Endothelial cell of umbilical vein (primary cell): Measurements from ENCODE around the gene ZNF423. TPM values are rescaled to one million over a fixed set of nuclear protein-coding genes. Genes with fewer than 3 reads are reported as not detected.

Experiments
- BruUV-seq: library from RNA; stranded (reverse); fragments of 400-500 nt; replicated peaks from 2 replicates; lab custom pipeline; 2021; lab: Mats Ljungman, UMichigan
- CTCF ChIA-PET: fragments of 300-600, 350-600 bp; sonication (Branson Sonifier 250); formaldehyde crosslinking; loops from one replicate; lab custom pipeline; 2021; ENCODE audit warnings: antibody characterized with exemption, inconsistent platforms; lab: Charles Lee
- POLR2A ChIA-PET: fragments of 300-600, 350-600 bp; sonication (Branson Sonifier 250); formaldehyde crosslinking; loops from one replicate; lab custom pipeline; 2021; ENCODE audit warnings: antibody characterized with exemption, inconsistent platforms; lab: Charles Lee
- DNase-seq: peaks from one replicate; pipeline ENCODE4 v3.0.0-alpha.2; 2011; ENCODE audit warnings: low read depth, low spot score
- FAIRE-seq: peaks from 2 replicates; lab custom pipeline; 2011; peaks lifted over from hg19 to GRCh38; lab: Jason Lieb, UNC
- H2AFZ ChIP-seq: 2 replicates; pipeline ENCODE4 v1.6.0; 2012; ENCODE audit warnings: low read depth, low read length, control low read depth, inconsistent platforms
- H3K27ac ChIP-seq: 2 replicates; pipeline ENCODE4 v1.5.1; 2011; ENCODE audit warnings: low read depth, mild to moderate bottlenecking, control low read depth, low read length, moderate library complexity; ENCODE audit not compliant: insufficient read depth
- H3K27me3 ChIP-seq, 2 experiments: 2 replicates each; pipeline versions ENCODE4 v1.6.0 to v1.6.1; 2011; ENCODE audit warnings: low read length in 2 of 2, mixed read lengths in 1 of 2; ENCODE audit not compliant: control insufficient read depth in 2 of 2, insufficient read depth in 2 of 2
- H3K36me3 ChIP-seq, 2 experiments: 2 replicates in 1 of 2; 3 replicates in 1 of 2; pipeline ENCODE4 v1.5.1; 2011; ENCODE audit warnings: low read length in 2 of 2, mild to moderate bottlenecking in 1 of 2, moderate library complexity in 1 of 2; ENCODE audit not compliant: control insufficient read depth in 2 of 2, insufficient read depth in 2 of 2; ENCODE audit errors: extremely low read depth in 1 of 2
- H3K4me1 ChIP-seq: 3 replicates; pipeline ENCODE4 v1.5.1; 2011; ENCODE audit warnings: mild to moderate bottlenecking, low read length; ENCODE audit not compliant: control insufficient read depth, insufficient read depth; ENCODE audit errors: extremely low read depth
- H3K4me2 ChIP-seq: 2 replicates; pipeline ENCODE4 v1.6.1; 2011; ENCODE audit warnings: low read length, control low read depth, mixed read lengths; ENCODE audit not compliant: insufficient read depth
- H3K4me3 ChIP-seq, 3 experiments: fragments of 200-600 bp in 1 of 3; sonication (generic), shearing (Covaris generic) in 1 of 3; replicated peaks in 1 of 3; 2 replicates each; pipeline ENCODE4 v1.5.1; 2011 to 2016; ENCODE audit warnings: control low read depth in 3 of 3, low read length in 3 of 3, mild to moderate bottlenecking in 2 of 3, inconsistent platforms in 1 of 3, low read depth in 1 of 3, moderate library complexity in 1 of 3; ENCODE audit not compliant: insufficient read depth in 1 of 3
- H3K79me2 ChIP-seq: 2 replicates; pipeline ENCODE4 v1.6.0; 2012; ENCODE audit warnings: low read length, inconsistent platforms; ENCODE audit not compliant: control insufficient read depth, insufficient read depth
- H3K9ac ChIP-seq: replicated peaks from 2 replicates; pipeline ENCODE3; 2011; ENCODE audit warnings: low read length, control low read depth; ENCODE audit not compliant: insufficient read depth; ENCODE audit errors: extremely low read depth
- H3K9me1 ChIP-seq: replicated peaks from 3 replicates; pipeline ENCODE4 v1.6.0; 2011; ENCODE audit warnings: mild to moderate bottlenecking, low read length; ENCODE audit not compliant: control insufficient read depth, insufficient read depth; ENCODE audit errors: extremely low read depth
- H3K9me3 ChIP-seq: replicated peaks from 2 replicates; pipeline ENCODE4 v1.5.1; 2012; ENCODE audit warnings: low read length, inconsistent platforms; ENCODE audit not compliant: control insufficient read depth, insufficient read depth
- H4K20me1 ChIP-seq: replicated peaks from 2 replicates; pipeline ENCODE3; 2011; ENCODE audit warnings: mild to moderate bottlenecking, low read length; ENCODE audit not compliant: control insufficient read depth, insufficient read depth; ENCODE audit errors: extremely low read depth
- CTCF ChIP-seq, 2 donors: IDR thresholded peaks; 1 replicate in 1 of 2; 2 replicates in 1 of 2; pipeline ENCODE4 v1.5.1; 2011; ENCODE audit warnings: low read length in 2 of 2, mild to moderate bottlenecking in 2 of 2, moderate library complexity in 2 of 2, control low read depth in 1 of 2, inconsistent platforms in 1 of 2, low read depth in 1 of 2; ENCODE audit not compliant: insufficient read depth in 1 of 2; ENCODE audit errors: extremely low read depth in 1 of 2
- EZH2 ChIP-seq: IDR thresholded peaks from 2 replicates; pipeline ENCODE4 v1.6.1; 2012; ENCODE audit warnings: borderline replicate concordance, low read depth, mild to moderate bottlenecking, moderate library complexity, low read length, inconsistent platforms; ENCODE audit not compliant: severe bottlenecking
- FOS ChIP-seq: IDR thresholded peaks from 2 replicates; pipeline ENCODE4 v1.6.1; 2011; ENCODE audit warnings: mild to moderate bottlenecking, low read length, moderate library complexity, borderline replicate concordance; ENCODE audit not compliant: insufficient read depth
- GATA2 ChIP-seq: IDR thresholded peaks from 2 replicates; pipeline ENCODE4 v1.7.0; 2011; ENCODE audit warnings: low read depth, mild to moderate bottlenecking, moderate library complexity, mixed read lengths, low read length; ENCODE audit not compliant: insufficient read length, insufficient read depth
- JUN ChIP-seq: IDR thresholded peaks from 2 replicates; pipeline ENCODE4 v1.6.1; 2011; ENCODE audit warnings: borderline replicate concordance, low read depth; ENCODE audit not compliant: insufficient read length, insufficient read depth
- MAX ChIP-seq: IDR thresholded peaks from 2 replicates; pipeline ENCODE4 v1.6.1; 2011; ENCODE audit not compliant: insufficient read depth, insufficient read length
- MYC ChIP-seq: IDR thresholded peaks from one replicate; pipeline ENCODE4 v1.6.1; 2011; ENCODE audit warnings: mild to moderate bottlenecking, low read depth, low read length
- POLR2A ChIP-seq: IDR thresholded peaks from 2 replicates; pipeline ENCODE4 v1.6.1; 2012; ENCODE audit warnings: low read depth, mild to moderate bottlenecking, control low read depth, low read length
- POLR2AphosphoS5 ChIP-seq: IDR thresholded peaks from 2 replicates; pipeline ENCODE4 v1.6.1; 2012; ENCODE audit warnings: low read depth, mild to moderate bottlenecking, control low read depth, low read length, moderate library complexity; ENCODE audit not compliant: insufficient read depth
- dilution Hi-C: fragments of 300-500 bp; cut with MboI; formaldehyde crosslinking; loops from one replicate; pipeline ENCODE4 v1.15.0; 2019; ENCODE audit warnings: low sequenced_read_pairs; ENCODE audit not compliant: extremely low pct_ligation_motif_present
- intact Hi-C: fragments of 100-400 bp; cut with micrococcal nuclease; formaldehyde crosslinking; loops from one replicate; pipeline ENCODE4 v1.10.0; 2022
- polyA plus RNA-seq, 4 experiments: library from polyadenylated mRNA; depleted of rRNA in 3 of 4; stranded (reverse) in 3 of 4; unstranded in 1 of 4; fragments of >200 nt; gene quantifications; 2 replicates each; pipeline versions ENCODE4 v1.2.1 to v1.2.3, GENCODE V29; 2011 to 2012; ENCODE audit warnings: missing spikeins in 1 of 4
- total RNA-seq: library from RNA; stranded (reverse); gene quantifications from 2 replicates; pipeline ENCODE4 v1.2.3, GENCODE V29; 2021

Gene ZNF423
- total and polyA plus RNA-seq, 2 donors (not counting 3 experiments of a cell fraction or from before 2014, with no cell fraction given) = 2.2 to 8.1 TPM

- no peak overlapping the region for H2AFZ ChIP-seq
- FAIRE-seq = no peak
- no TSS peak for BruUV-seq
- no peak for TF ChIP-seq POLR2A
- no peak for TF ChIP-seq POLR2AphosphoS5
- no peak for TF ChIP-seq EZH2
- TF ChIP-seq CTCF (IDR thresholded peaks at IDR 0.05; ENCODE audit: extremely low read depth in 1 of 2, insufficient read depth in 1 of 2, low read depth in 1 of 2, low read length in 2 of 2) = no peak
- TF ChIP-seq JUN = no peak
- TF ChIP-seq FOS = no peak
- TF ChIP-seq MYC = no peak
- TF ChIP-seq GATA2 = no peak
- TF ChIP-seq MAX = no peak
- DNase-seq = no peak
- dilution Hi-C loops = no loop called here
- H3K9ac ChIP-seq = no peak overlapping the region
- no peaks in the 10 kb centered on the region for H3K27me3 ChIP-seq
- no peak overlapping the region for H3K4me3 ChIP-seq
- POLR2A ChIA-PET = no interaction called here
- H3K79me2 ChIP-seq = no peaks in the 10 kb centered on the region
- peaks cover 11% of the 10 kb centered on the region for H3K4me1 ChIP-seq
- CTCF ChIA-PET = no interaction called here
- H3K36me3 ChIP-seq = no peaks in the 10 kb centered on the region
- no peaks in the 10 kb centered on the region for H4K20me1 ChIP-seq
- H3K9me1 ChIP-seq = no peaks in the 10 kb centered on the region
- no peak overlapping the region for H3K27ac ChIP-seq
- H3K9me3 ChIP-seq = no peaks in the 10 kb centered on the region
- no peak overlapping the region for H3K4me2 ChIP-seq
- intact Hi-C loops = no loop called here
Measured at GRCh38 chr16:49647673-49648072, 208.2 kb downstream of the ZNF423 start.
